DMS53 treated with DMSO at 0.1 percent for 48 hours (cell line): ENCODE measurements around the gene TMEM72.

ENCODE experiments used
- DNase-seq: peaks from one replicate; lab custom pipeline; 2025; ENCODE audit not compliant: unreplicated experiment; lab: John Stamatoyannopoulos, UW

Gene TMEM72

DNA sequence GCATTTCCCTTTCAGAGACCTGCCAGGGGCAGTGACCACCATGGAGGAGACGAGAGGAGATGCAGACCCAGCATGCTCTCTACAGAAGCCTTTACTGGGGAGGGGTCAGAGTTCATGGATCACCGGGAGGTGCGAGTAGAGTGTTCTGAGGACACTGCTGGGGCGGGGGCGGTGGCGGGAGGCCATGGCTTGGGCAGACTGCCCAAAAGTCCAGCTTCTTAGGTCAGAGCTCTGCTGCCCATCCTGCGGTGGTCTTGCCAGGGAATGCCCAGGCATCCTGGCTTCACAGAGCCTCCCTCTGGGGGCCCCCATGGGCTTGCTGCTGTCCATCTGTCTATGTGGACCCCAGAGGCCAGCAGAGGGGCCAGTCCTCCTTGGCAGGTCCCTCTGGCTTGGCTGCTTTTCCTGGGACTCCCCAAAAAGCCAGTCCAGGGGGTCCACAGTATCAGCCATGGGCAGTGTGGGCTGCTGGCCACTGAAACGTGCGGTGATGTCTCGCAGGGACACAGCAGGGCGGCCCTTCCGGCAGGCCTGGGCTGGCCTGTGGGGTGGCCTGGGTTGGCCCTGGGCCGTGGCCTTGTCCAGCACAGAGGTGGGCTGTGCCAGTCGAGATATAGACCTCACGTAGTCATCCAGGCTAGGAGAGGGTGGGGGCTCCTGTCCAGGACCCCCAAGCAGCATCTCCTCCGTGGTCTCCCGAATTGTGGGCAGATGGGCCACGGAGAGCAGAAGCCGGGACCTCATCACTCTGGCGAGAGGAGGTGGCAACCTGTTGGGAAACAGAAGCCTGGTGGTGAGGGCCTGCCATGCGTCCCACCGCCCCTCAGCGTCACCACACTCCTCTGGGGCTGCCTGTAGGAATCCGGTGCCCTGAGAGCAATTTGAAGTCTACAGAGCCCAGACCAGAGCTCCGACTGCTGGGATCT lies 66.4 kb downstream of the TMEM72 start:
- no peak for DNase-seq

DNA sequence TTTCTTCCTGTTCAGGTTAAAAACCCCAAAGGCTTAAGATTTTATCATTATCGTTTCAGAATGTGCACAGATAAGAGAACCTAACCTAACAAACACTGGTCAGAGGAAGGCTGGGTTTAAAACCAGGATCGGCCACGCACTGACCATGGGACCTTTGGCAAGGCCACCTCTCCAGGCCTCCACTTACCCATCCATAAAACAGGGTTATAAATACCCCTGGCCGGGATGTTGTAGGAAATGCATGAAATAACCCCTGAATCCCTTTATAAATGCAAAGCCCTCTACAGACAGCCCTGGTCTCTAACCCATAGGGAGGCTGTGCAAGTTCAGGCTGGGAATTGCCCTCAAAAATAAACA lies 67.1 kb downstream of the TMEM72 start:
- no peak for DNase-seq

DNA sequence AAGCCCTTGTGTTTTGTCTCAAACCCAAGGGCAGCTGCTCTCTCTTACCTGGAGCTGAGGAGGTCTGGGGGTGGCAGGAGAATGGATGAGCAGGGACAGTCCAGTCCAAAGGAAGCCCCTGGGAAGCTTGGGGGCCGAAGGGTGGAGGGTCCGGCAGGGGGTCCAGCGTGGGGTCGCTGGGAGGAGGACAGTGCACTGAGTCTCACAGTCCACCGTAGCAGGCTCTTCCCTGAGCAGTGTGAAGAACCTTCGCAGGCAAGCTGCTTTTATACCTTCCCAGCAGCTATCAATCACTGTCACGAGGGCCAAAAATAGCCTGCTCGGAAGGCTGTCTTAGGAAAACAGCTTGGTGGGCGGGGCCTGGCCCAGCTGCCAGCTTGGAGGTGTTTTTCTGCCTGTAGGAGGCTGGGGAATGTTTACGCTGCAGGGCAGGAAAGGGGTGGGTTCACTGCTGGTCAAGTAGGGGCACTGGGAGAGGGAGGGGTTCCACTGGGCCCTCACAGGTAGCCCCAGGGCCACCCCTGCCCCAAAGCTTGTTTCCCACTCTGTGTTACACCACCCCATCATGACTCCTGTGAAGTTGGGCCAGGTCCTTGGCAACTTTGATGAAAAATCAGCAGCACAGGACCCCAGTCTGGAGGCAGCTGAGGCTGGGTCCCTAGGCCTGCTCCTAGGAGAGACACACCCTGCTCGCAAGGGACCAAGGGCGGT lies 67.6 kb downstream of the TMEM72 start, which contains the start of gene DEPP1:
DEPP1 (minus strand) TSS at position 240 of the 711 bp plus-strand sequence. CDS start 779 bp downstream, outside the sequence.
- peak; percentile 89 for DNase-seq

DNA sequence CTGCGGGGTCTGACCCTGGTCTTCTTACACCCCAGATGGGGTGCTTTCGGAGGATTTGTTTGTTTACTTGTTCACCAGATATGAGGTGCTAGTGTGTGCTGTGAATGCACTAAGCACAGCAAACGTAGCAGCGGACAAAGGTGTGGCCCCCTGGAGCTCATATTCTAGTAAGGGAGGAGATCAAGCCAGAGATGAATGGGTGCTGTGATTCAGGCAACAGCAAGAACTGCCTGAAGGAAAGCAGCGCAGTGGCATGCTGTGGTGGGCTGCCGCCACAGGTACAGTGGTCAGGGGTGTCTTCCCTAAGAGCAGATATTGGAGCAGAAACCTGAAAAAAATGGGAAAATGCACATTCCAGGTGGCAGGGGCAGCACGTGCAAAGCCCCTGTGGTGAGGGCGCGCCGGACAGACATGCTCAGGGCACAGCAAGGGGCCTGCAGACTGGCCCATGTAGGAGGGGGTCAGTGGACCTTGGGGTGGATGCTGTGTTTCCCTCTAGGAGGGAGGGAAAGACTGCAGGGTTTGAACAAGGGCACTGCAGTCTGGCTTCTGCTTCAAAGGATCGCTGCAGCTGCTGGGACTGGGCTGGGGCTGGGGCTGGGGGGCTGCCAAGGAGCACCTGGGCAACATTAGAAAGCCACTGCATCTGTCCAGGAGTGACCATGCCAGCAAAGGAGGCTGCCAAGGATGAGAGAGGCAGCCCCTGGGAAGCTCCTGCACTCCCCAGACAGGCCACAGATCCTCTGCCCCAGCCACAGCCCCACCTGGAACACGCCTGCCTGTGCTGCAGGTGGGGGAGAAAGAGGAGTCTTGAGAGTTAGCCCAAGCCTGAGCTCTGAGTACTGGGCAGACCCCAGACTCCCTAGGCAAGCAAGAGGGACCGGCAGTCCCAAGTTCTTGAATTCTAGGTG lies 68.4 kb downstream of the TMEM72 start:
- no peak for DNase-seq

DNA sequence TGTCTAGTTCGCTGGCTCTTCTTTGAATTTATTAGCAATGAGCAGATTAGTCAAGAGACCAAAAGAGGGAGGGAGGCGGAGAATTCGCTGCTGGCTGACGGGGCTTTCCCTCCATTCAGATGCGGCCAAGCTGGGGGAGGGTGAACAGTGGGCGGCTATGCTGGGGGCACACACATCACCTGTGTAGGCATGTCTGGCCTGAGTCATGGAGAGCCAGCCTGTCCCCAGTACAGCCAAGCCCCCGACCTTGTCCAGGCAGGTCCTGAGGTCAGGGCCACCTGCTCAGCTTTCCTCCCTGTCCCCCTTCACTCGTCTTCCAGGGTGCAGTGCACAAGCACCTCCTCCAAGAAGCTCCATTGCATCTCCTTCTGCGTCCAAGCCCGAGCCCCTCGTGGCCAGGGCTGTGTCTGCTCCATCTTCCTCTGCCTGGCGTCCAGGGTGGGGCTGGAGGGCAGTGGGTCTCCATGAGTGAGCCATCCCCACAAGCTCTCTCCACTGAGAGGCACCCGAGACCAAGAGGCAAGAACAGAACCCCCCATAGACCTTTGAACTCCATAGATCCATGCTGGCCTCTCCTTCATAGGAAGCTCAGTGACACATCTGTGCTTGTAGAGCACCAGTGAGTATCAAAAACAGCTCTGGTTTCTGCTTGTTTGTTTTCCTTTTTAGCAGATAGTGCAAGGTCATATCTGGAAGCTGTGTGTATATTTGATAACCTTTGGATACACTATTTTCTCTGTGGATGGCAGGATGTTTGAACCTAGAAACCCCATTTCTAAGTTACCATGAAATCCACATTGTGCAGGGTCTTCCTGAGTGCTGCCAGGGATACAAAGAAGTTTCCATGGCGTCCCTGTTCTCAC lies 69.4 kb downstream of the TMEM72 start:
- no peak for DNase-seq

DNA sequence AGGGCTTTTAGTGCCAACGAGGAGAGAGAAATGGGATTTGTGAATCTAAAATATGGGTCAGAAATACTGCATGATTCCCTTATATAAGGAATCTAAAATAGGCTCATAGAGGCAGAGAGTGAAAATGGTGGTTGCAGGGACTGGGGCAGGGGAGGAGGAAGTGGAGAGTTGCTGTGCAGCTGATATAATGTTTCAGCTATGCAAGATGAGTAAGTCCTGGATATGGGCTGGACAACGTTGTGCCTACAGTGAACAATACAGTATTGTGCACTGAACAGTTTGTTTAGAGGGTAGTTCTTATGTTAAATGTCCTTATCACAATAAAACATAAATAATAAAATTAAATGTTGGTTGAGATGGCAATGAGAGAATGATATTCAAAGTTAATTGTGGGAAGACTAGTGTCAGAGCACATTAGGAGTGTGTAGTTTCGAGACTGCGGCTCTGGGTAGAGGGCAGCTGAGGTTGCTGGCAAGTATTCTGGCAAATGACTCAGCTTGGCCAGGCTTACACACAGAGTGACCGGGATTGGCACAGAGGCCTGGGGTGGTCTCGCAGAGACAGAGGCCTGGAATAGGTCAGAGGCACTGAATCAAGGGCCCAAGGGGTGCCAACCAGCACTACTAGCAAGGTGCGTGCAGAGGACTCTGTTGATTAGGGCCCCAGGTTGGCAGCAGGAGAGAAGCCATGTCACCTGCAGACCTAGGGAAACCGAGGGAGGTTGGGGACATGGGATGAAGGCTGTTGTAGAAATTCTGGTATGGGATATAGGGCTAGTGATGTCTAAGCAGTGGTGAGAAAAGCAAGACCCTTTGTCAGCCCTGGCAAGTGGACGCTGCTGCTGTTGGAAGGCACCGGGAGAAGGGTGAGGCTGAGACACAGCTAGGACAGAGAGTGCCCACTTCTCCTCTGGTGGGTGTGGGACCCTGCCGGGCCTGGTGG lies 70.3 kb downstream of the TMEM72 start:
- DNase-seq = peak; percentile 30

GRCh38 chr10:44982114-44982460 lies 71.0 kb downstream of the TMEM72 start:
- DNase-seq = no peak

DNA sequence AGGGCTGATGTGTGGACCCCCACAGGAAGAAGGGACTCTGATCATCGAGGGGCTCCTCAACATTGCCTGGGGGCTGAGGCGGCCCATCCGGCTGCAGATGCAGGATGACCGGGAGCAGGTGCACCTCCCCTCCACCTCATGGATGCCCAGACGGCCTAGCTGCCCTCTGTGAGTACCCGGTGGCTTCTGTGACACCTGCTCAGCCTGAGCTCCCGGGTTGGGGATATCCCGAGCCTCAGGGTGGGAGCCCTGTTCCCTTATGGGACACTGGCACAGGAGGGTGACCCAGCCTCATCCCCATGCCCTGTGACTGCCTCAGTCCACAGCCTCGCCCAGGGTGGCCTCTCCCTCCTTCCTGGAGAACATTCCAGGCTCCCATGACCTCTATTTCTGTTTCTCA lies 71.4 kb downstream of the TMEM72 start:
- no peak for DNase-seq

DNA sequence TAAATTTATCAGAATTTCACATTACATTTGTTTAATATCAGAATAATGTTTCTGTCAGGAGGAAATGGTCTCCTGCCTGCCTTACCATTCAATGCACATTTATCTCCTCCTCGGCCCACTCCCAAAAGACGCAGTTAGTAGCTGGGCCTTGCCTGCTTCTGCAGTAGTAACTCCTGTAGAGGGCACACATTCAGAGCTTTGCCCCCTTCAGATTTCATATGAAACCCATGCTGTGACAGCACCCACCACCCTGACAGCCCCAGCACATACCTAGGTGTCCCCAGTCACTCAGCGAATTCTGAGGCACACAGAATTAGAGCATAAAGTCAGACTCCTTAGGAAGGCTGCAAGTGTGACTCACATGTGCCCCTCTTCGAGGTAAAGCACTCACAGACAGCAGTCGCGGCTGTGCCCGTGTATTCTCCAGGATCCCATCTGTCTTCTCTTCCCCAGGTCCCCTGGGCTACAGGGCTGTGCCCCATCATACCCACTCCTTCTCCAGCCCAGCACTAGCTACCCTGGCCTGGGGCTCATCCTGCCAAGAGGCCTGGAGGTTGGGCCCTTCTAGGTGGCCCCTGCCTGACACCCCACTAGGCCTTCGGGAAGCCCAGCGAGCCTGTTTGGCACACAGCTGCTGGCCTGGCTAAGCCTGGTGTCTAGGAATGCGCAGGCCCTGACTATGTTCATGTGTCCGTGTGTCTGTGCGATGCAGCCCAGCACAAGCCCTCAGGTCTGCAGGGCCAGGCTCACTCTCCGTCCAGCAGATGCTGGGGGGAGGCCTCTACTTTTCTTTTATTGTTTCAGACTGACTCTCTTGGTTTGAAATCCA lies 72.1 kb downstream of the TMEM72 start:
- no peak for DNase-seq

- DNase-seq = no peak
Measured at GRCh38 chr10:44983895-44984278, 72.8 kb downstream of the TMEM72 start.

DNA sequence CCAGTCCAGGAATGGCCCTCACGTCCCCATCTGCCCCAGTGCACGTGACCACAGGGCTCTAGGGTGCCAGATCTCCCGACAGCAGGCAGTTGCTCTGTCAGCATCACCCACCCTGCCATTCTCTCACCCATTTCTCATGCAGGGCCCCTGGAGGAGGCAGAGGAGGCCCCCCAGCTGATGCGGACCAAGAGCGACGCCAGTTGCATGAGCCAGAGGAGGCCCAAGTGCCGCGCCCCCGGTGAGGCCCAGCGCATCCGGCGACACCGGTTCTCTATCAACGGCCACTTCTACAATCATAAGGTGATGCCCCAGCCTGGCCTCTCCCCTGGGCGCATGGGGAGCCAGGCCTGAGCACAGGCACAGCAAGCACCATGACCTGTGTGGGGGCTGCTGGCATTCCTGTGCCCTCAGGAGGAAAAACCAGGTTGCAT lies 73.5 kb downstream of the TMEM72 start:
- DNase-seq = no peak

DNA sequence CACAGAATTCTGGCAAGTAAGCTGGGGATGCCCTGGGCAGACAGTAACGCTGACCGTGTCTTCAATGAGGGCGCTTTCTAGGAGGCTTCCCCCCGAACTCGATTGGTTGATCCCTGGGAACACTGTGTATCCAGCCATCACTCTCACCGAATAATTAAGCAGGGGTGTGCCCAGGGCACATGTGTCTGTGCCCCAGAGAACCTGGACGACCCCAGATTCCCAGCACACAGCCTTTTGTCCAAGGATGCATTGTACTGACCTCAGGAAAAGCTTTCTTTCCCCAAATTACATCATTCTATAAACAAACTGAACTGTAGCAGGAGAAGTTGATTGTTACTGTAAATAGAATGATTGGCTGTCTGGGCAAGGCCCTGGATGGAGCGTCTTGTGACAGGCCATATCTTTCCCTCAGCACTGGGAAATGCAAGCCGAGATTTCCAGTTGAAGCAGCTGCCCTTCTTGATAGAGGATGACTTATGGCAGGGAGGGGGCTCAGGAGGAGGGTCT lies 74.1 kb downstream of the TMEM72 start:
- DNase-seq = no peak

DNA sequence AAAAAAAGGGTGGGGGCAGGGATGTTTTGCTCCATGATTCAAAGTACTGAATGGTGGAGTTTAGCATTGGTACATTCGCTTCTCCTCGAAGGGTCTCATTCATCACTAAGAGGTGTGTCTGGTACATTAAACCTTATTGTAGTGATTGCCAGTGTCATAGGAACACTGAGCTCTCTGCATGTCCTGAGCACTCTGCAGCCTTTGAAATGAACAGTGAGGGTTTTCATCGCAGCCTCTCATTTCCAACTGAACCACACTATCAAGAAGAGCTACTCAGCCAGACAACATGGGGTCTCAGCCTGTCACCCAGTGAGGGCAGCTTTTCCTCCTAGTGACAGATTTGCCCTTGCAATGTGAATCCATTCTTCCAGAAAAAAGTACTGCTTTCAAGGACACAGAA lies 75.0 kb downstream of the TMEM72 start:
- DNase-seq = no peak
